SKM-1 (cell line): ENCODE data around the gene COQ2.
"Not testable (repeated sequence)": the region's sequence is repeated elsewhere in the genome, so short reads cannot be mapped to it uniquely, and the experiment has no call there.

Experiments used
- DNase-seq: peaks from one replicate; lab custom pipeline; 2025; ENCODE audit not compliant: unreplicated experiment; lab: John Stamatoyannopoulos, UW

Gene COQ2

GRCh38 chr4:83285055-83285407 lies 433 bp upstream of the COQ2 start:
- peak; percentile 91 for DNase-seq

DNA sequence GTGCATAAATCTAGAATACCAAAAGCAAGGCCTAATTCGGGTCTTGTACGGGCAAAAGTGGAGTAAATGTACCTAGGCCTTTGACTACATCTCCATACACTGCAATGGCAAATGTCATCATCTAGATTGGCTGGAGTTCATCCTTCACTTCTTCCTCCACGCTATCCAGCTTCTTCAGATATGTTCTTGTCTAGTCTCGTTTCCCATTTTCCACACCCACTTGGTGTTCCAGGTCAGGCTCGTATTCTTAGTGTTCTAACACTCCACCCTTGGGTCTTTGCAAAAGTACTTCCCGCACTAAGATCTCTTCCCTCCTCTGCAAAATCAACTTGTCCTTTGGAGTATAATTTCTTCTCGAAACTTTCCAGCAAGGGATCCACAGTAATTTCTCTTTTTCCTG lies 1.4 kb downstream of the COQ2 start:
- no peak for DNase-seq

DNA sequence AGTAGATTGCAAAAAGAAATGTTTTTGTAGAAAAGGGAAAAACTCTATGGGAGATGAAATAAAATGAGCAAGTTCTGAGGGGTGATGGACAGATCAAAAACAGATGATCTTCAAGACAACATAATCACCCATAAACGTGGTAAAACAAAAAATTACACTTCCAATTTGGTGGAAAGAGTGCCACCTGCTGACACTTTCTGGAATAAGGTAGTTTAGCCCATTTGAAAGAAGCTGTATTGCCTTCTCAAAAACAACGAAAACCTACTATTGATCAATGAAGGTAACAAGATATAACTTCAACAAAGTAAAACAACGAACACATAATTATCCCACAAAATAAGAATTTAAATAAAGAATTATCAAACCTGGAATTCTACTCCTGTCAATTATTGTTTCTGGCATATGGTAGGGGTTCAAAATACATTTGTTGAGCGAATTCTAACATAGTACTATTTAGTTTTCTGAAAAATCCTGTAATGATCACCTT lies 2.5 kb downstream of the COQ2 start:
- no peak for DNase-seq

- DNase-seq, result no peak
These were observed 3.3 kb downstream of the COQ2 start for GRCh38 chr4:83281307-83281706.

GRCh38 chr4:83276299-83277040 lies 8.1 kb downstream of the COQ2 start:
- DNase-seq, result no peak

- DNase-seq, result not testable (repeated sequence)
These were observed 10.7 kb downstream of the COQ2 start for GRCh38 chr4:83273926-83274325.

DNA sequence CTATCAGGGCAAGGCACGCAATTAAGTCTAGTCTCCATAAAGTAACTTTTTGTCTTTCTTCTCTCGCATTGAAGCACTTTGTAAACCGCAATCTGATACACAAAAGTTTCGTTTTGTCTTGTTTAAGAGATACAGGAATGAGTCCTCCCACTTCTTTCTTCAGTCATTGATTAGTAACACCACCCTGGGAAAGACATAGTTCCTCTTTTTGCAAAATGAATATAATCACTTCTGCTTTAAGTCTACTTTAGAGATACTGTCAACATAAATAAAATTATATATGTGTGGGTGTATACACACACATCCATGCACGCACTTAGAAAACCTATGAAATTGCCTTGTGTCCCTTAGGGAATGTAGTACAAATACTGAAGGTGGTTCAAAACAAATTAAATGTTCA lies 11.7 kb downstream of the COQ2 start:
- DNase-seq, result no peak

DNA sequence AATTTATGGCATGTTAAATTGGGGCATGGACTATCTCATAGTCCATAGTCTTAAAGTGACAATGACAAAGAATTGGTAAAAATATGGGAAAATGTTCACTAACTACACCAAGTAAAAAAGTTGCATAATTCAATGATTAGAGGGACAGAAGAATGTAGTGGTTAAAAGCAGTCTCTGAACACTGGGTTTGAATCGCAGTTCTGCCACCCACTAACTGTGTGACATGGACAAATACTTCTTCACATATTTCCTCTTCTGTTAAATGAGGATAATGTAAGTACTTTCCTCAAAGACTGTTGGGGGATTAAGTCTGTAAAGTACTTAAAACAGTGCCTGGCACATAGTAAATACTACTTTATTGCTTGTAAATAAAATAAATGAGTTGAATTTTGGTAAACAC lies 15.3 kb downstream of the COQ2 start:
- no peak for DNase-seq

GRCh38 chr4:83268491-83268890 lies 16.1 kb downstream of the COQ2 start:
- no peak for DNase-seq

GRCh38 chr4:83267830-83268475 lies 16.6 kb downstream of the COQ2 start:
- no peak for DNase-seq

DNA sequence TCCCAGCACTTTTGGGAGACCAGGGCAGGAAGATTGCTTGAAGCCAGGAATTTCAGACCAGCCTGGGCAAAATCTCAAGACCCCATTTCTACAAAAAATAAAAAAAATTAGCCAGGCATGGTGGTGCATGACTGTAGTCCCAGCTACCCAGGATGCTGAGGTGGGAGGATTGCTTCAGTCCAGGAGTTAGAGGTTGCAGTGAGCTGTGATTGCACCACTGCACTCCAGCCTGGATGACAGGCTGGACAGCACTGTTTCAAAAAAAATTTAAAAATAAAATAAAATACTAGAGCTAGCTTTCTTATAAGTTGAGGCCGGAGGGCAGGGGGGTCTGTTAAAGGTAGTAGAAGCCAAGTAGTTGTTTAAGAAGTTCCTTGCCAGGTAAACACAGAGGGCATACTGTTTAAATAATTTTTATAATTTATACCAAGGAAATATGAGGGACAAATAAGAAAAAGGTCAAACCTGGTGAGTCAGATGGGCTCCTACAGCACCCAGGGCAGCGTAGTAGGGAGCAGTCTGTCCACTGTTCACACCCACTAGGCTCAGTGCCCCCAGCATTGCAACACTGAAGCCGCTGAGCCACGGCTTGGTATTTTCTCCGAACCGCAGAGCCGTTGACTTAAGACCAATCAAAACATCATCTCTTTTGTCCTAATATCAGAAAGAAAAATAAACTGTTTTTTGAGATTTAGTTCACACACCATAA lies 17.3 kb downstream of the COQ2 start:
- peak; percentile 45 for DNase-seq

DNA sequence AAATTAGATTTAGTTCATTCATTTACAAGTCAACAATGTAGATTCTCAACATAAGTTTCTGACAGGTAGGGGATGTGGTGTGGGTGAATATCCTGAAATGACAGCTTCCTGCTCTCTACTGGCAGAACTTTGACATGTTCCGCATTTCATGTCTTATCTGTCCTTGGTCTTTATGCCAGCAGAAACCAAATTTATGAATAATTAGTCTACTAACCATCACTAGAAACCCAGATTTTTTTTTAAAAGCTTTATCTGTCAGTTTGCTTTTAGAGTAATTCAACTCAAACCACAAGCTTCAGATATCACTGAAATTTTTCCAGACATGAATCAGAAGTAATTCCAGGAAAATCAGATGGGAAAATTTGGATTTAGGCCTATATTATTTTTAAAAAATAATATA lies 17.9 kb downstream of the COQ2 start:
- DNase-seq, result no peak

DNA sequence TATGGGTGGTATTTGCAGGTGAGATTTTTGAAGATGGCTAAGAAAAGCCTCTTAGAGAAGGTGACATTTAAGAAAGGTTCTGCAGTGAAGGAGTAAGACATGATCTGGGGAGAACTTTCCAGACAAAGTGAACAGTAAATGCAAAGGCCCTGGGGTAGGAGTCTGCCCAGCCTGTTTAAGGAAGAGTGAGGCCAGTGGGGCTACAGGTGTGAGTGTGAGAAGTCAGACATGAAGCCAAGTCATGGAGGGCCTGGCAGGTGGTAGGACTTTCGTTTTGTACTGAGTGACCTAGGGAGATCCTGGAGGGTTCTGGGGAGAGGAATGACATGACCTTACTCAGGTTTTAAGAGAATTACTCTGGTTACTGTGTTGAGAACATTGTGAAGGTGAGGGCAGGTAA lies 21.5 kb downstream of the COQ2 start:
- DNase-seq, result no peak

- DNase-seq, result no peak
These were observed 21.9 kb downstream of the COQ2 start for GRCh38 chr4:83262682-83263081.

DNA sequence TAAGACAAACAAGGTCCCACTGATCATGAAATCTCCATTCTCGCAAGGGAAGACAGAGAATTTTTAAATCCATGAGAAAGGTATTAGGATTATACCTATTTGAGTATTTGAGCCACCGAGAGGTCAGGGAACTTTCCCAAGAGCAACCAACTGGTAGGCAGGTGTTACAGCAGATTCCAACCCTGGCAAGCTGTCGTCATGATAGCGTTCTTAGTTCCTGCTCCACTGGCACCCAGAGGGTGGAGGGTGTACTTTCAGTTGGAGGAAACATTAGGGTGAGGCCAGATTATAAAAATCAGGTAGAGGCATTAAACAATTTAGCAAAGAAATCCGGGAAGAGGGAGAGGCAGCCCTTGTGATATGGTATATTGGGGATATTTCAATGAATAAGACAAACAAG lies 23.3 kb downstream of the COQ2 start:
- no peak for DNase-seq

DNA sequence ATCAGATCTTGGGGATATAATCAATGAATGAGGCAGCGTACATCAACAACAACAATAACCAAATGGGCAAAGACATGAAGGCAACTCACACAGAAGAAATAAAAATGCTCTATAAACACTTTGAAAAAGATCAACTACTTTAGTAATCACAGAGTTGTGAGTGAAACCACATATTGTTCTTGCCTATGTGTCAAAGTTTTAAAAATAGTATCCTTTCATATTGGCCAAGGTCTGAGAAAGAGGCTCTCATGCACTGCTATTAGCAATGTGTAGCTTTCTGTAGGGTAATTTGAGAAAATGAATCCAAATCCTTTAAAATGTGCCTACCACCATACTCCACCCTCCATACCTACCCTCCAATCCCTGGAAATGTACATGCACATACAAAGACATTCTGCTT lies 25.0 kb downstream of the COQ2 start:
- no peak for DNase-seq

GRCh38 chr4:83258461-83258860 lies 26.1 kb downstream of the COQ2 start:
- no peak for DNase-seq

- no peak for DNase-seq
These were observed 26.8 kb downstream of the COQ2 start for GRCh38 chr4:83257811-83258210.

DNA sequence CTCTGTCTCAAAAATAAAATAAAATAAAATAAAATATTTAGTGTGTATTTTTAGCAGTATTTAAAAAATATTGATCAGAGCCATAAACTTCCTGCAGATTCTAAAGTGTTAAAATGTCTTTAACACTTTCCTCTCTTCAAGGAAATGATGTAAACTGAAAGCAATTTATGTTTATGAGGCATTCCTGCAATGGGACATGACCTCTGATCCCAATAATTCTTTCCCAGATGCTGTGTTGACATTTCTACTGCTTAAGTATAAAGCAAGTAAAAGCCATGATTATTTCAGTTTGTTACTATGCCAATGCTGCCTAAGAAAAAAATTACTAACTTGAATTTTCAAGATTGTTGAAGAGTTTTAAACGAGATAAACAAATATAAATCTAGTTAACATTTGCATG lies 29.0 kb downstream of the COQ2 start:
- DNase-seq, result no peak

- peak; percentile 80 for DNase-seq
These were observed 31.7 kb downstream of the COQ2 start for GRCh38 chr4:83252782-83253405.

GRCh38 chr4:83251447-83251830 lies 33.2 kb downstream of the COQ2 start:
- no peak for DNase-seq
